Measurements from ENCODE around the gene DNAJB9. TPM values are rescaled to one million over a fixed set of nuclear protein-coding genes. Genes with fewer than 3 reads are reported as not detected.

The DNAJB9 gene
- total and polyA plus RNA-seq, 2 of the 13 experiments (the other 11 are each of a cell fraction or from before 2014, with no cell fraction given) = 8.6 to 16.4 TPM

DNA sequence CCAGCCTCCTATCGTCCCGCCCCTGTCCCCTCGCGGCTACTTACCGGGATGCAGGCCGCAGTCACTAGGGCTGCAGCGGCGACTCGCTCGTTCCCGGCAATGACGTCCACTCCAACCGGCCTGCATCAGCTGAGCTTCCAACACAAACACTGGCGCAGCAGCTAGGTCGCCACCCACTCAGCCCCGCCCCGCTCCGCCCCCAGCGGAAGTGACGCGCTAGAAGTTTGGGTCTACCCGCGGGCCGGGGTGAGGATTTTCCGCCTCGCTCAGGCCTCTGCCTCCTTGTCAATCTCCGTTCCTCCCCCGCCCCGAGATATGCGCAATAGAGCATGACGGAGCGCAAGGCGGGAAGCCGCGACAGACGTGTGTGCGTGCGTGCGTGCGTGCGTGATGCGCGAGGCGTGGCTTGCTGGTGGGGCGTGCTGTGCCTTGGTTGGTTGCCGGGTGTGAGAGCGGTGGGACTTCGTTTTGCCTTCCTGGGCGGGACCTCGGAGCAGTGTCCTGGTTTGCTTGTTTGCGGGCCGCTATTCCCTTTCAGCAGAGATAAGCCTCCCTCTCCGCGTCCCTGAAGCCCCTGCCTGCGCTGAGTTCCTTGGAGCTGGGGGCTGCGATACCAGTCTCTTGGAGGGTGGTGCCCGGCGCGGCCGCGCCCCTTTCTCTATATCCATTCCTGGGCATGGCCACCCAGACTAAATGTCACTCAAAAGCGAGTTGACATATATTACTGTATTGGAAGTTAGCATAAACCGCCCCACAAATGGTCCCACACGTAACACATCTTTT is 43.5 kb upstream of the DNAJB9 start, which contains the start of gene PNPLA8 (continued):
- peak; percentile 75; the same call in 1 of the 2 replicates for TF ChIP-seq ZSCAN5A (CRISPR knock-in tag; IDR thresholded peaks at IDR 0.05; ENCODE audit: borderline replicate concordance)
- no peak for TF ChIP-seq STAG1 (CRISPR knock-in tag; IDR thresholded peaks at IDR 0.05)
- peak; percentile 78 for TF ChIP-seq PHF21A (CRISPR knock-in tag; IDR thresholded peaks at IDR 0.05)
- peak; percentile 95 for TF ChIP-seq CREB1 (IDR thresholded peaks at IDR 0.05)
- peak; percentile 98 for TF ChIP-seq CREB1 (CRISPR knock-in tag; IDR thresholded peaks at IDR 0.05)
- TF ChIP-seq ZNF546 (CRISPR knock-in tag; conservative IDR thresholded peaks at IDR 0.05) = 0 out of 2 replicates have a peak, but pooled peaks have one; percentile 33
- TF ChIP-seq IRF1 (CRISPR knock-in tag; IDR thresholded peaks at IDR 0.05; ENCODE audit: low read depth) = no peak
- peak; percentile 91 for TF ChIP-seq ZFX (CRISPR knock-in tag; IDR thresholded peaks at IDR 0.05; ENCODE audit: low read depth)
- peak; percentile 94 for TF ChIP-seq MEF2D (CRISPR knock-in tag; IDR thresholded peaks at IDR 0.05)
- TF ChIP-seq MYPOP (CRISPR knock-in tag; IDR thresholded peaks at IDR 0.05) = peak; percentile 97
- no peak for TF ChIP-seq SP140L (CRISPR knock-in tag; IDR thresholded peaks at IDR 0.05; ENCODE audit: borderline replicate concordance)
- TF ChIP-seq SNAPC2 (CRISPR knock-in tag; IDR thresholded peaks at IDR 0.05) = peak; percentile 92; the same call in 1 of the 2 replicates
- no peak for TF ChIP-seq ZNF577 (CRISPR knock-in tag; IDR thresholded peaks at IDR 0.05; ENCODE audit: borderline replicate concordance, low read depth)
- peak in 1 of 2 experiments; percentile 86; a peak in 2 of 4 replicates for TF ChIP-seq ATF4 (CRISPR knock-in tag; IDR thresholded peaks at IDR 0.05)
- TF ChIP-seq, protein P1, sequence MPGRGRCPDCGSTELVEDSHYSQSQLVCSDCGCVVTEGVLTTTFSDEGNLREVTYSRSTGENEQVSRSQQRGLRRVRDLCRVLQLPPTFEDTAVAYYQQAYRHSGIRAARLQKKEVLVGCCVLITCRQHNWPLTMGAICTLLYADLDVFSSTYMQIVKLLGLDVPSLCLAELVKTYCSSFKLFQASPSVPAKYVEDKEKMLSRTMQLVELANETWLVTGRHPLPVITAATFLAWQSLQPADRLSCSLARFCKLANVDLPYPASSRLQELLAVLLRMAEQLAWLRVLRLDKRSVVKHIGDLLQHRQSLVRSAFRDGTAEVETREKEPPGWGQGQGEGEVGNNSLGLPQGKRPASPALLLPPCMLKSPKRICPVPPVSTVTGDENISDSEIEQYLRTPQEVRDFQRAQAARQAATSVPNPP (CRISPR knock-in tag; IDR thresholded peaks at IDR 0.05) = peak; percentile 62; the same call in 1 of the 2 replicates
- TF ChIP-seq SP1 (IDR thresholded peaks at IDR 0.05) = no peak
- peak; percentile 82 for TF ChIP-seq SP1 (CRISPR knock-in tag; IDR thresholded peaks at IDR 0.05)
- TF ChIP-seq, protein P2, sequence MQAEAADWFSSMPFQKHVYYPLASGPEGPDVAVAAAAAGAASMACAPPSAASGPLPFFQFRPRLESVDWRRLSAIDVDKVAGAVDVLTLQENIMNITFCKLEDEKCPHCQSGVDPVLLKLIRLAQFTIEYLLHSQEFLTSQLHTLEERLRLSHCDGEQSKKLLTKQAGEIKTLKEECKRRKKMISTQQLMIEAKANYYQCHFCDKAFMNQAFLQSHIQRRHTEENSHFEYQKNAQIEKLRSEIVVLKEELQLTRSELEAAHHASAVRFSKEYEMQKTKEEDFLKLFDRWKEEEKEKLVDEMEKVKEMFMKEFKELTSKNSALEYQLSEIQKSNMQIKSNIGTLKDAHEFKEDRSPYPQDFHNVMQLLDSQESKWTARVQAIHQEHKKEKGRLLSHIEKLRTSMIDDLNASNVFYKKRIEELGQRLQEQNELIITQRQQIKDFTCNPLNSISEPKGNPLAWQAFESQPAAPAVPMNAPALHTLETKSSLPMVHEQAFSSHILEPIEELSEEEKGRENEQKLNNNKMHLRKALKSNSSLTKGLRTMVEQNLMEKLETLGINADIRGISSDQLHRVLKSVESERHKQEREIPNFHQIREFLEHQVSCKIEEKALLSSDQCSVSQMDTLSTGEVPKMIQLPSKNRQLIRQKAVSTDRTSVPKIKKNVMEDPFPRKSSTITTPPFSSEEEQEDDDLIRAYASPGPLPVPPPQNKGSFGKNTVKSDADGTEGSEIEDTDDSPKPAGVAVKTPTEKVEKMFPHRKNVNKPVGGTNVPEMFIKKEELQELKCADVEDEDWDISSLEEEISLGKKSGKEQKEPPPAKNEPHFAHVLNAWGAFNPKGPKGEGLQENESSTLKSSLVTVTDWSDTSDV (CRISPR knock-in tag; IDR thresholded peaks at IDR 0.05) = peak; percentile 75
- peak; percentile 77 for TF ChIP-seq ELF3 (CRISPR knock-in tag; IDR thresholded peaks at IDR 0.05)
- no peak for TF ChIP-seq ZBTB1 (CRISPR knock-in tag; IDR thresholded peaks at IDR 0.05; ENCODE audit: borderline replicate concordance)
- TF ChIP-seq ZNF850 (CRISPR knock-in tag; conservative IDR thresholded peaks at IDR 0.05) = no peak
